ENCODE measurements around the gene MAP2K5.

MAP2K5 gene

GRCh38 chr15:67834581-67835296, 292.2 kb downstream of the MAP2K5 start:
- no peak overlapping the region for H3K27ac ChIP-seq
- TF ChIP-seq ZFX (IDR thresholded peaks at IDR 0.05; ENCODE audit: borderline replicate concordance) (no peak), CTCF (IDR thresholded peaks at IDR 0.05) (no peak)

- no peak for TF ChIP-seq ZFX (IDR thresholded peaks at IDR 0.05; ENCODE audit: borderline replicate concordance)
- no peak overlapping the region for H3K27ac ChIP-seq
These were observed 293.0 kb downstream of the MAP2K5 start for GRCh38 chr15:67835297-67836133.

- no peak overlapping the region for H3K27ac ChIP-seq
- TF ChIP-seq CTCF (IDR thresholded peaks at IDR 0.05), result no peak
- TF ChIP-seq ZFX (IDR thresholded peaks at IDR 0.05; ENCODE audit: borderline replicate concordance), result no peak
These were observed 293.6 kb downstream of the MAP2K5 start for GRCh38 chr15:67836134-67836455.

GRCh38 chr15:67836477-67836876, 294.0 kb downstream of the MAP2K5 start:
- H3K27ac ChIP-seq, result no peak overlapping the region
- peak; percentile 80 for TF ChIP-seq CTCF (IDR thresholded peaks at IDR 0.05)
- TF ChIP-seq ZFX (IDR thresholded peaks at IDR 0.05; ENCODE audit: borderline replicate concordance), result no peak

- H3K27ac ChIP-seq, result no peak overlapping the region
- TF ChIP-seq CTCF (IDR thresholded peaks at IDR 0.05) (no peak), ZFX (IDR thresholded peaks at IDR 0.05; ENCODE audit: borderline replicate concordance) (no peak)
These were observed 294.5 kb downstream of the MAP2K5 start for GRCh38 chr15:67836955-67837354.

- peak overlapping the region; percentile 70 for H3K27ac ChIP-seq
- TF ChIP-seq CTCF (IDR thresholded peaks at IDR 0.05), result no peak
- TF ChIP-seq ZFX (IDR thresholded peaks at IDR 0.05; ENCODE audit: borderline replicate concordance), result no peak
These were observed 296.4 kb downstream of the MAP2K5 start for GRCh38 chr15:67838789-67839332.

- peak overlapping the region; percentile 70 for H3K27ac ChIP-seq
- no peak for TF ChIP-seq CTCF (IDR thresholded peaks at IDR 0.05)
These were observed 297.0 kb downstream of the MAP2K5 start for GRCh38 chr15:67839499-67839928.
